Mononuclear cell (primary cell): ENCODE results near the gene SLC25A34. TPM values are rescaled to one million over a fixed set of nuclear protein-coding genes. Genes with fewer than 3 reads are reported as not detected.

Source experiments
- H3K27me3 ChIP-seq: 2 replicates; pipeline ENCODE4 v1.6.0; 2011; ENCODE audit warnings: low read length, control low read depth; ENCODE audit not compliant: insufficient read depth
- H3K4me1 ChIP-seq: 2 replicates; pipeline ENCODE4 v1.5.1; 2011; ENCODE audit warnings: mild to moderate bottlenecking, low read length, control low read depth; ENCODE audit not compliant: insufficient read depth
- H3K4me3 ChIP-seq: 2 replicates; pipeline ENCODE4 v1.5.1; 2011; ENCODE audit warnings: mild to moderate bottlenecking, low read length, moderate library complexity
- H3K9me3 ChIP-seq: 2 replicates; pipeline ENCODE4 v1.5.1; 2011; ENCODE audit warnings: low read depth, mild to moderate bottlenecking, control low read depth, low read length
- total RNA-seq: library from RNA; depleted of rRNA; stranded (reverse); fragments of >200 nt; gene quantifications from one replicate; pipeline ENCODE4 v1.2.3, GENCODE V29; 2012

The SLC25A34 gene
- total RNA-seq, 1 donor: 1.0 TPM

DNA sequence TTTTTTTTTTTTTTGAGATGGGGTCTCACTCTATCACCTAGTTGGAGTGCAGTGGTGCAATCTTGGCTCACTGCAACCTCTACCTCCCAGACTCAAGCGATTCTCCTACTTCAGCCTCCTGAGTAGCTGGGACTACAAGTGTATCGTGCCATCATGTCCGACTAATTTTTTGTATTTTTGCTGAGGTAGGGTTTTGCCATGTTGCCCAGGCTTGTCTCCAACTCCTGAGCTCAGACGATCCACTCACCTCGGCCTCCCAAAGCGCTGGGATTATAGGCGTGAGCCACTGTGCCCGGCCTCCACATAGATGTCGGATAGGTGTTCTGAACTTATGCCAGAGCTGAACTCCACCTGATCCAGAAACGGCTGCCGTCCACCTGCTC, 30.9 kb upstream of the SLC25A34 start:
- no peaks in the 10 kb centered on the region for H3K4me1 ChIP-seq
- no peaks in the 10 kb centered on the region for H3K9me3 ChIP-seq
- H3K4me3 ChIP-seq: no peak overlapping the region
- H3K27me3 ChIP-seq: no peaks in the 10 kb centered on the region

GRCh38 chr1:15706751-15707150, 29.3 kb upstream of the SLC25A34 start:
- Histone ChIP-seq H3K27me3 (no peaks in the 10 kb centered on the region), H3K4me1 (no peaks in the 10 kb centered on the region), H3K9me3 (no peaks in the 10 kb centered on the region), H3K4me3 (no peak overlapping the region)

- H3K4me1 ChIP-seq: no peaks in the 10 kb centered on the region
- no peaks in the 10 kb centered on the region for H3K9me3 ChIP-seq
- H3K27me3 ChIP-seq: no peaks in the 10 kb centered on the region
- no peak overlapping the region for H3K4me3 ChIP-seq
These were observed 28.7 kb upstream of the SLC25A34 start for GRCh38 chr1:15707239-15707925.

DNA sequence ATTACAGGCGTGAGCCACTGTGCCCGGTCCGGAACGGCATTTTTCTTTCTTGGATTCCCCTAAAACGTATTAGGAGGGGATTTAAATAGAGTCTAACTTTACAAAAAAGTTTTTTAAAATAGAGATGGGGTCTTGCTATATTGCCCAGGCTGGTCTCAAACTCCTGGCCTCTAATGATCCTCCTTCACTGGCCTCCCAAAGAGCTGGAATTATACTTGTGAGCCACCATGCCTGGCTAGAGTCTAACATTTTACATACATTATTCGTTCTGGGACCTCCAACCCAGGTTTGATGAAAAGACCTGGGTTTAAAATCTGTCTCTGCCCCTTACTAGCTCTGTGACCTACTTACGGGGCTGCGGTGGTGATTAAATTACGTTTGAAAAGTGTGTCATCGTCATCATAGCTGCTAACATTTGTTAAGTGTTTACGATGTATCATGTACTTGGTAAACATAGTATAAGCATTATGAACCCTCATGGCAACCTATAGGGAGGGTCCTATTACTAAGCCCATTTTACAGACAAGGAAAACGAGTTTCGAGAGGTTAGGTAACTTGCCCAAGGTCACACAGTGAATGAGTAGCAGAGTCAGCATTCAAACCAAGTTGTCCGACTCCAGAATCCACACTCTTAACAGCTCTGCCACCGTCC, 27.4 kb upstream of the SLC25A34 start:
- H3K27me3 ChIP-seq: no peaks in the 10 kb centered on the region
- no peaks in the 10 kb centered on the region for H3K9me3 ChIP-seq
- no peaks in the 10 kb centered on the region for H3K4me1 ChIP-seq
- no peak overlapping the region for H3K4me3 ChIP-seq

DNA sequence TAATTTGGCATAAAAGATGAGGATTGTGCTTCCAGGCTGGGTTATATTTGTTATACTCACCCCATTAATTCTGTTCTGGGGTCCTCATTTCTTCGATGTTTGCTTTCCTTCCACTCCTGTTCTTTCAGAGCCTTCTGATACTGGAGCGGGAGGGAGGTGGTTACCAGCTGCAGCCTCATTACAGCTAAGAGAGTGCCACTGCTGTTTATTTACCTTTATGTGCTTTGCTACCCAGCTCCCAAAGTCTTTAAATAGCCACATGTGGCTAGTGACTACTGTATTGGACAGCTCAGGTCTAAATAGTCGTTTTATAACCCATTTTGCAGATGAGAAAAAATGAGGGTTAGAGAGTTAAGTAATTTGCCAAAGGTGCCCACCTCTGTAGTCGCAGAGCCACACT, 26.8 kb upstream of the SLC25A34 start:
- H3K9me3 ChIP-seq: no peaks in the 10 kb centered on the region
- no peak overlapping the region for H3K4me3 ChIP-seq
- H3K4me1 ChIP-seq: no peaks in the 10 kb centered on the region
- no peaks in the 10 kb centered on the region for H3K27me3 ChIP-seq

DNA sequence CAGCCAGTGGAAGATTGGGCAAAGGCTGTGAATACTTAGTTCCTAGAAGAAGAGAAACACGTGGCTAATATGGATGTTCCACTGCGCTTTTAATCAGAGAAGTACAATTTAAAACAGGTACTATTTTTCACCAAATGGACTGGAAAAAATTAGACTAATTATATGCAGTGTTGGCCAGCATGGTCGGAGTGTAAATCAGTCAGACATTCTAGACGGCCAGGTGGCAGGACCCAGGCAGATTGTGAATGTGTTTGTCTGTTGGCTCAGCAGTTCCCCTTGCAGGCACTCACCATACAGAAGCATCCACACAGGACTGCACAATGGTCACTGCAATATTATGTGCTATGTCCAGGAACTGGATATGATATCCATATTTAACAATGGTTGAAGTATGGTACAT, 23.9 kb upstream of the SLC25A34 start:
- no peaks in the 10 kb centered on the region for H3K27me3 ChIP-seq
- no peaks in the 10 kb centered on the region for H3K9me3 ChIP-seq
- no peak overlapping the region for H3K4me3 ChIP-seq
- H3K4me1 ChIP-seq: no peaks in the 10 kb centered on the region

- Histone ChIP-seq H3K9me3 (no peaks in the 10 kb centered on the region), H3K4me1 (no peaks in the 10 kb centered on the region), H3K27me3 (no peaks in the 10 kb centered on the region), H3K4me3 (no peak overlapping the region)
These were observed 21.5 kb upstream of the SLC25A34 start for GRCh38 chr1:15714406-15715136.

GRCh38 chr1:15717418-15718125, 18.5 kb upstream of the SLC25A34 start:
- H3K9me3 ChIP-seq: no peaks in the 10 kb centered on the region

DNA sequence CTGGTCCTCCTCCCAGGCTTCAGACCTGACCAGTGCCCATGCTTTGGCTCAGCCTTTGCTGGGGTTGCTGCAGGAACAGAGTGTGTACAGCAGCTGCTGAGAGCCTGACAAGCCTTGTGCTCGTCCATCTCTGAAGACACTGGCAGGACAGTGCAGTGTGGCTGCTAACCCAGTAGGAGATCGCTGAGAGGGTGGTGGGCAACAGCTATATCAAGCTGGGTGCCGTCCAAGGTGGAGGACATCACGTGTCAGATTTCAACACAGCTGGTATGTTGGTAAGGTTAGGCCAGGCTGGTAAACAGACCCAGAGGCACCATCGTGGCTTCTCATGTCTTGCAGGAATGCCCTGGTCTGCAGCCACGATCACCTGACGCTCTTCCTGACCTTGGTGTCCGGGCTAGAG, 17.9 kb upstream of the SLC25A34 start:
- Histone ChIP-seq H3K9me3 (no peaks in the 10 kb centered on the region), H3K4me3 (no peak overlapping the region), H3K27me3 (no peaks in the 10 kb centered on the region), H3K4me1 (no peaks in the 10 kb centered on the region)

More at GRCh38 chr1:15717418-15718125, 18.5 kb upstream of the SLC25A34 start:
- H3K4me1 ChIP-seq: no peaks in the 10 kb centered on the region
- H3K27me3 ChIP-seq: no peaks in the 10 kb centered on the region
- no peak overlapping the region for H3K4me3 ChIP-seq

DNA sequence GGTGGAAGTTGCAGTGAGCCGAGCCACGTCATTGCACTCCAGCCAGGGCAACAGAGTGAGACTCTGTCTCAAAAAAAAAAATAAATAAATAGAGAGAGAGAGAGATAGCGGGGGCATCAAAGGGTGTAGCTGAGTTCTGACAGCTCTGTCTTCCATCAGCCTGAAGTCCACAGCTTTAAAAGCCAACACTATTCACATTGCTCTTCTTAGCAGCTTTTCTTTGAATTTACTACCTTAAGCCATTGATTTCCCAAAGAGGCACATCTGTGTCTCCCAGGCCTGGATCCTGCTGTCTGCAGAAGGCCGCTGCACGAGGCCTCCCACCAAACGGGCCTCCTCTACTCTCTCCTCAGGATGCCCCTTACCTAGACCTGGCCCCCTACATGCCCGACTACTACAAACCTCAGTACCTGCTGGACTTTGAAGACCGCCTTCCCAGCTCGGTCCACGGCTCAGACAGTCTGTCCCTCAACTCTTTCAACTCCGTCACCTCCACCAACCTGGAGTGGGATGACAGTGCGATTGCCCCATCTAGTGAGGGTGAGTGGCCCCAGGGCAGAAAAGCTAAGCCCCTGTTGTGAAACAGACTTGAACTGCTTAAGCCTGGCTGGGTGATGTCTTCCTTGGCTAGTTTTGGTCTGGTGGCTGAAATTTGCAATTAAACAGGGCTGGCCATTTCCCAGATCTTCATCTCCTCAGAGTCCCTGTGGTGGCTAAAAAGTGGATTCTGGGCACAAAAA, 16.5 kb upstream of the SLC25A34 start:
- Histone ChIP-seq H3K4me3 (no peak overlapping the region), H3K27me3 (no peaks in the 10 kb centered on the region), H3K9me3 (no peaks in the 10 kb centered on the region), H3K4me1 (no peaks in the 10 kb centered on the region)

- H3K9me3 ChIP-seq: no peaks in the 10 kb centered on the region
- no peaks in the 10 kb centered on the region for H3K27me3 ChIP-seq
- no peak overlapping the region for H3K4me3 ChIP-seq
- no peaks in the 10 kb centered on the region for H3K4me1 ChIP-seq
These were observed 15.2 kb upstream of the SLC25A34 start for GRCh38 chr1:15720861-15721260.

DNA sequence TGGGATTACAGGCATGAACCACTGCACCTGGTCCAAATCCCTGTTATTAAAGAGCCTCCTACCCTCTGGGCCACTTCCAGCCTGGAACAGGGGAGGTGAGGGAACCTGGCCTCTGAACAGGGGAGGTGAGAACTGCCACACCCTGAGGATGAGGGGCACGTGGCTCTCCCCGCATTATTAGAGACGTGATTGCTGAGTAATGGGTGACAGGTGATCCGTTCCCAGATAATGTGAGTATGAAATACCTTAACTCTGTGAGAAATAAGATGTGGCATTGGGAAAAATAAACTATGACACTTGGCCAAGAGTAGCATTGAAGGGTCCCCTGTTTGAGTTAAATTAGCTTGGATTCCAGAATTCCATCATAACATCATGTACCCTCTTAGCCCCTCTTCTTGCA, 13.6 kb upstream of the SLC25A34 start:
- no peak overlapping the region for H3K4me3 ChIP-seq
- H3K9me3 ChIP-seq: no peaks in the 10 kb centered on the region
- H3K27me3 ChIP-seq: no peaks in the 10 kb centered on the region
- no peaks in the 10 kb centered on the region for H3K4me1 ChIP-seq

- Histone ChIP-seq H3K4me3 (no peak overlapping the region), H3K27me3 (no peaks in the 10 kb centered on the region), H3K4me1 (no peaks in the 10 kb centered on the region), H3K9me3 (no peaks in the 10 kb centered on the region)
These were observed 13.1 kb upstream of the SLC25A34 start for GRCh38 chr1:15722836-15723532.

DNA sequence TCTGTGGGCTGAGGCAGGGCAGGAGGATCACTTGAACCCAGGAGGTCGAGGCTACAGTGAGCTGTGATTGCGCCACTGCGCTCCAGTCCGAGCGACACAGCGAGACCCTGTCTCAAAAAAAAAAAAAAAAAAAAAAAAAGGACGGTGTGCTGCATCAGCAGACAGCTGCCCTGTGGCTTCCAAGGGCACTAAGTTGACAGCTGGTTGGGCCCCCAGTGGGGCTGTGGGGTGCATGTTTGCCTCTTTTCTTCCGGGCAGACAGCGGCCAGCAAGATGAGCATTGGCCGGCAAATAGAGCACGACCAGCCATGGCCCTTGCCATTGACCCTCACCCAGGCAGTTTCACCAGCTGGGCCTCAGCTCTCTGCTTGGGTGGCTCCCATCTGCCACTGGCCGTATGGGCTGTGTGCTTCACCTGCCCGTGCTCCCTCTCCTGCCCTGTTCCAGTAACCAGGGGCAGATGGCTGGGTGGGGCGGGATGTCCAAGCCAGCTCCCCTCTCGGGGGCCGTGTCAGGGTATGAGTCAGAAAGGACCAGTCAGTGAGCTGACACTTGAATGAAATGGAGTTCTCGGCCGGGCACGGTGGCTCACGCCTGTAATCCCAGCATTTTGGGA, 12.3 kb upstream of the SLC25A34 start:
- Histone ChIP-seq H3K4me3 (no peak overlapping the region), H3K4me1 (no peaks in the 10 kb centered on the region), H3K9me3 (no peaks in the 10 kb centered on the region), H3K27me3 (no peaks in the 10 kb centered on the region)
